Esophagus mucosa (tissue), 1 donor: ENCODE data around the gene MPP3. TPM values are rescaled to one million over a fixed set of nuclear protein-coding genes. Genes with fewer than 3 reads are reported as not detected.
A peak's percentile ranks its signal among the peaks of the same experiment; 100 is the strongest.

Source experiments
- ATAC-seq: fragments of 200-7000 bp; cut with Tn5 transposase; one replicate; pipeline ENCODE4 v1.9.1; 2020
- total RNA-seq: library from RNA; stranded (reverse); gene quantifications from one replicate; pipeline ENCODE4 v1.2.4, GENCODE V29; 2023
- donor health status: DM: yes; HTN: yes; CAD: no.

MPP3 gene
- total RNA-seq, 1 donor from 2014 or later: 2.8 TPM

DNA sequence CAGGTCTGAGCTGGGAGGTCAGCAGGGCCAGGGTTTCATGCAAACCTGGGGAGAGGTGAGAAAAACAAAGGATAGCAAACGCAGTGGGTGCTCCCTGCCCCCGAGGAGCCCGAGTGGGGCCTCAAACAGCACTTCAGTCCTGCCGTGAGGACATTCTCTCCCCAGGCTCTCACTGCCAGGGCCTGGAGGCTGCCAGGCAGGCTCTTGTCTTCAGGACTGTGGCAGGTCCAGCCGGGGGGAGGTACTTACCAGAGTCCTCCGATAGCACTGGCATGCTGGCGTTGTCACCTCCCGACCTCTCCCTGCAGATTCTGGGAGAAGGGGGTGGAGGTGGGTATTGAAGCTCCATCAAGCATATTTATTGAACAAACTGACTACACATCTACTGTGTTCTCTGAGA is 1.3 kb downstream of the MPP3 start:
- ATAC-seq: no peak

DNA sequence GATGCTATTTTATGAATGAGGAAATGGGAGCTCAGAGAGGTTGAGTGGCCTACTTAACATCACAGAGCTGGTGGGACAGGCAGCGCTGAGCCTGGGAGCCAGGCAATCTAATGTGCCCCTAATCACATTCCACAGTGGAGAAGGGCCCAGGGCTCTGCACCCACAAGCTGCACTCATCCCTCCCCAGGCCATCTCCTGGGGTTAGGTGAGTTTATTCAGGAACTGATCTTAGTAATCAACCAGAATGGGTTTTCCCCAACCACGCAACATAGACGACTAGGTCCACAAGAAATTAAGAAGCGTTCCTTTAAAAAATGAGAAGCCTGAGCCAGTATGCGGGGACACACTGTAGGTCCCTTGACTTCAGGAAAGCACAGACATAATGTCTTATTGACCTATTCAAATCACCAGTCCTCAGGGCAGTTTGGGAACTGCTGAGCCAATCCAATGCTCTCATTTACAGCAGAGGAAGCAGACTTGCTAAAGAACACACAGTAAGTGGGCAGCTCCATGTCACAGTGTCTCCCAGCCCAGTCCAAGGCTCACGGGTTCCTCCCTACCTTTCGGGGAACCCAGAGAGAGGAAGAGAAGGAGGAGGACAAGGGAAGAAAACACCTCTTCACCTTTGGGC is 2.3 kb downstream of the MPP3 start:
- no peak for ATAC-seq

- no peak for ATAC-seq
Measured at GRCh38 chr17:43829738-43830137, 3.2 kb downstream of the MPP3 start.

- ATAC-seq: no peak
Measured at GRCh38 chr17:43827596-43827995, 5.3 kb downstream of the MPP3 start.

DNA sequence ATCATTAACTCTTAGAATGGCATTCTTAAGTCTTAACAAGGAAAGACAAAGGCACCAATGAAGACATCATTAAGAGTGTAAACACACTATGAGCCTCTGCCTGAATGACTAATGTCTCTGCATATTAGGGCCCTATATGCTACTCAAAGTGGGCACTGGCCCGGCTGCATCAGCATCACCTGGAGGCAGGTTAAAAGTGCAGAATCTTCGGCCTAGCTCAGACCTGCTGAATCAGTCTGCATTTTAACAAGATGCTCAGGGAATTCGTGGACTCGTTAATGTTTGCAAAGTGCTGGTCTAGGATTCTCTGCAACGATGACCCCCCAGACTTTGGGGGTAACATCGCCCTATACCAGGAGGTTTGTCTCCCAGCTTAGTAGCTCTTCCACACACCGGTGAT is 6.7 kb downstream of the MPP3 start:
- ATAC-seq: no peak

GRCh38 chr17:43825567-43825966 is 7.4 kb downstream of the MPP3 start:
- no peak for ATAC-seq

DNA sequence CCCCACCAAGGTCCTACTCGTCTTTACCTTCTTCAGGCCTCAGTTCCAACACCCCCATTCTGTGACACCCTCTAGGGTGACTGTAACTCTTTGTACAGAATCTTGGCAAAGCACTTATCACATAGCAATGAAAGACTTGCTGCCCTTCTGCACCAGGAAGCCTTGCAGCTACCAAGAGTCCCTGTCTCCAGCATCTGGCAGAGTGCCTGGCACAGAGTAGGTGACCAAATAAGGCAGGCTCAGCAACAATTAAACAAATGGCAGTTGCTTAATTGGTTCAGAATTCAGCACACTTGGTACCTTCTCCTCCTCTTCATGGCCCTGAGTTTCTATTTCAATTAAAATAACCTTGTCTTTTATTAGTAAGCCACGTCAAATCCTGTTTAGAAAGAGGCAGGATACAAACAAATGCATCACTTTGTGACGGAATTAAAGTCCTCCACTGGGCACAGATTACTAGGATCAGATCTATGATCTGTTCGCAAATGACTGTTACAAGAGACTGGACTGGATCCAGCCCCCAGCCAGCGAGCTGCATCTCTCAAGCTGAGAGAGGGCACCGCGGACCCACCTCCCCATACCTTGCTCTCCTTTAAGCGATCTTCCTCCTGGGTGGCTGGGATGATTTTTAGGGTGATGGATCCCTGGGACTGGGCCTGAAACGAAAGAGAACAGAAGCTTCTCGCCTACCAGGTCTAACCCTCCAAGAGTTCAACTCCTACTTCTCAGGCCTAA is 9.4 kb downstream of the MPP3 start:
- ATAC-seq: peak; percentile 57

GRCh38 chr17:43822570-43823190 is 10.3 kb downstream of the MPP3 start:
- ATAC-seq: peak; percentile 28

- ATAC-seq: no peak
Measured at GRCh38 chr17:43820759-43821158, 12.2 kb downstream of the MPP3 start.

DNA sequence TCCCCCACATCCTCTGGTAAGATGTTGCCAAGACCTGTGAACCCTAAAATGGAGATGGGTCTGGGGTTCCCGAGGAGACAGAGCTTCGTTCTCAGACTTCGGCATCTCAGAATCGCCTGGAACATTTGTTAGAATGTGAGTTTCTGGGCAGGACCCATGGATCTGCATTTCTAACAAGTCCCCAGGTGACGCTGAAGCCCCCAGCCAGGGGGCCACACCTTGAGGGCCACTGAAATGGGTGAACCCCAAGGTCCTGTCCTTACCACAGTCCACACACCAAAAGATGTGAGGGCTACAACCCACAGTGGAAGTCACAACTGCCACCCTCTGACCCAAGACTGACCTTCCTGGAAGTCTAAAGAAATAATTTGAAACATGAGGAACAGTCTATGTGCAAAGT is 14.0 kb downstream of the MPP3 start:
- ATAC-seq: no peak

- no peak for ATAC-seq
Measured at GRCh38 chr17:43817826-43818225, 15.1 kb downstream of the MPP3 start.

DNA sequence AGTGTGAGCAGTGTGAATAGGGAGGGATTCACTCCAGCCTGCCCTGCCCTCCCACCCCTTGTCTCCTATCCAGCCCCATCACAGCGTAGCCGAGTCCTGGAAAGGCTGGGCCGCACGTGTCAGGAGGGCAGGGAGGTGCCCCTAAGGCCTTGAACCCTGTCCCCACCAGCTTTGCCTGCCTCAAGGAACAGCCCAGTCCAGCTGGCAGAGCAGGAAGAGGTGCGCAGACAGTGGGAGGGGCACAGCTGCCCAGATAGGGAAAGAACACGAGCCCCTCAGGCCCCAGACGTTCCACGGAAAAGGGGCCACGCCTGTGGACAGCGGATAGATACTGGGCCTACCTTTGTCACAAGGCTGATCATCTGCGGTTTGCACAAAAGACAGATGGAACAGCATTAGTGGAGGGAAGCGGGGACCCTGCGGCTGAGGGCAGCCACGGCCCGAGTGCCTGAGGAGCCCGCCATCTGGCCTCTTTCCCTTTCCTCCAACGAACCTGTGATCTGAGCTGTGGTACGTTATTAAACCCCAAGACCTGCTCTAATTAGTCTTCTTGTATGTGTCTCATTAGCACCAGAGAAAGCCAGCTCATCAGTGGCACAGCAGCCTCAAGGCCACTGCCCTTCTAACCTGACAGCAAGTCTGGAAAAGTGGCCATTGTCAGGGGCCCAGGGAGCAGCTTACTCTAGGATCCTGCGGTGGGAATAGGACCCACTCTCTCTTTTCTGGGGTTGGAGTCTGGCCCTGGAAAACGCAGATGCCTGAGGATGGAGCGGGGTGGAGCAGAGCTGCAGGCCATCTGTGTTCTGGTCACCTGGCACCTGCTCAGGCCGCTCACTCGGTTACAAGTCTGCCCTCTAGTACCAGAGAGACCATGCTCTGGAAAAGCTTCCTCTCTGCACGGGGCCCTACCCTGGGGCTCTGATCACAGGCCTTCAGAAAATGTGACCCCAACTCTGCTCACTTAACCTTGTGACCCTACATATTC is 16.3 kb downstream of the MPP3 start:
- no peak for ATAC-seq

DNA sequence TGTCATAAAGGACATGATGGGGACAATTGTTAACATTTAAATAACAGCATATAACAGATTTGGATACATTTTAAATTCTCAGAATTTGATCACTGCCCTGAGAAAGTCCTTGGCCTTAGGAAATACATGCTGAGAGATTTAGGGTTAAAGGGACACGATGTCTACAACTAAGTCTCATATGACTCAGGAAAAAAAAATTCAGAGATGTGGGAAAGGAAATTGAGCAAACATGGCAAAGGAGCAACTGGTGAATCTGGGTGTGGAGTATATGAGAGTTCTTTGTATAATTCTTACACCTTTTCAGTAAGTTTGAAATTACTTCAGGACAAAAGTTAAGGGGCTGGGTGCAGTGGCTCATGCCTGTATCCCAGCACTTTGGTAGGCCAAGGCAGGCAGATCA is 18.2 kb downstream of the MPP3 start:
- no peak for ATAC-seq

DNA sequence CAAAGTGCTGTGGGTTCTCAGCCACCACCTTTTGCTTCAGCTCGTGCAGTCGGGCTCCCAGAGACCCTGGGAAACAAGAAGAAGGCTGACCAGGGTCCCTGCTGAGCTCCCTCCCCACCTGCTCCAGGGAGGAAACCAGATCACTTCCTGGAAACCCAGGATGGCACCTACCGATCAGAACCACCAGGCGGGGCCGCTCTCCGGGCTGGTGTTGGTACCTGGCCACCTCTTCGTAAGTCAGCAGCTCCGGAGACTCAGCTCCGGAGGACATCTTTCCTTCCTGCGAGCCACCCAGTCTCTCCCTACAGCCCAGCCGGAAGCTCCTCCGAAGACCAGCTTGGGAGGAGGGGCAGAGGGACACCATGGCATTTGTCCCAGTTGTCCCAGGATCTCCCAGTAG is 18.9 kb downstream of the MPP3 start:
- ATAC-seq: no peak

DNA sequence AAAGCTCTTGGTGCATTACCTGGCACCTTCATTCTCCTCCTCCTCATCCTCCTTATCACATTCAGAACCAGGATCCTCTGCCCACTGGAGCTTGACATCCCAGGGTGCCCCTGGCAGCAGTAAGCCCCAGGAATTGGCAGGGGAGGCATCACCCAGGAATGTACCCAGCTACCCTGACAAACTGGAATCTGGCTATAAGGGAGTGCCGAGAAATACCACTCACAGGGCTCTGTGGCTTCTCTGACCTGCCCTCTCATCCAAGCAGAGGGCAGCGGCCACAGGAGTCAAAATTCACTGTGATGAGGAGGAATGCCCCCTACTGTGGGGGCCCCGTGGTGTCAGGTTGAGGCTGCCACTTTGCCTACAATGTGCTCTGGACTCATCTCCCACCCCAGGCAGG is 19.6 kb downstream of the MPP3 start:
- ATAC-seq: no peak

GRCh38 chr17:43812396-43813265 is 20.3 kb downstream of the MPP3 start:
- ATAC-seq: no peak

DNA sequence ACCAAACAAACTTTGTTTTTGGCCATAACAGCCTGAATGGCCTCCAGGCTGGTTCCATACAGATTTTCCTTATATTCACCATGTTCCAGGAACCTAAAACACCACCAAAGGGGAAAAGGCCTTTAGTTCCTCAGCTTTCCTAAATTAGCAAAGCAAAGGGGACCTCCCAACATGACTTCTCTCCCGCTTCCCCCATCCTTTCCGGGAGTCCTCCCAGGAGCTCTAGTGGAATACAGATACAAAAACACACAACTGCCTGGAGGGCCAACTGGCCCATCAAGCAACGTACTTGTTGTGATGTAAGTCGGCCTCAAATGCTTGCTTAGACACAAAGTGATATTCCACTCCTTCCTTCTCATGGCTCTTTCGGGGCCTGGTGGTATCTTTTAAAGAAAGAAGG is 22.1 kb downstream of the MPP3 start:
- ATAC-seq: no peak

GRCh38 chr17:43810226-43810715 is 22.7 kb downstream of the MPP3 start:
- no peak for ATAC-seq

- ATAC-seq: no peak
Measured at GRCh38 chr17:43809121-43809520, 23.8 kb downstream of the MPP3 start.

- ATAC-seq: no peak
Measured at GRCh38 chr17:43808076-43808475, 24.9 kb downstream of the MPP3 start.

DNA sequence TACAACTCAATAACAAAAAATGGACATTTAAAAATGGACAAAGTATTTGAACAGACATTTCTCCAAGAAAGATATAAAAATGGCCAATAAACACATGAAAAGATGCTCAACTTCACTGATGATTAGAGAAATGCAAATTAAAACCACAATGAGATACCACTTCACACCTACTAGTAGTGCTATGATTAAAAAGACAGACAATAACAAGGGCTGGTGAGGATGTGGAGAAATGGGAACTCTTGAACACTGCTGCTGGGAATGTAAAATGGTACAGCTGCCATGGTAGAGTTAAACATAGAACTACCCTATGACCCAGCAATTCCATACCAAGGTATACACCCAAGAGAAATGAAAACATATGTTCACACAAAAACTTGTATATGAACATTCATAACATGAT is 27.8 kb downstream of the MPP3 start:
- ATAC-seq: no peak

- no peak for ATAC-seq
Measured at GRCh38 chr17:43803758-43804157, 29.2 kb downstream of the MPP3 start.
